HepG2 (cell line): ENCODE results near the gene MYO7A. TPM values are rescaled to one million over a fixed set of nuclear protein-coding genes. Genes with fewer than 3 reads are reported as not detected.

Source experiments
- ATAC-seq: fragments of 200-7000 bp; cut with Tn5 transposase; 3 replicates; pipeline ENCODE4 v1.9.1; 2020; ENCODE audit warnings: mild to moderate bottlenecking, moderate library complexity
- BruUV-seq: library from RNA; stranded (reverse); fragments of 400-500 nt; replicated peaks from 2 replicates; lab custom pipeline; 2021; lab: Mats Ljungman, UMichigan
- CTCF ChIA-PET: fragments of 300-600 bp; formaldehyde crosslinking; extraction: SDS; loops from one replicate; lab custom pipeline; 2021; ENCODE audit warnings: low total read pairs, inconsistent platforms, low intra/inter-chr PET ratio; lab: Yijun Ruan, JAX
- POLR2A ChIA-PET: fragments of 350-600 bp; sonication (Branson Sonifier 250); formaldehyde crosslinking; loops from one replicate; lab custom pipeline; 2020; ENCODE audit warnings: antibody characterized with exemption, inconsistent platforms; lab: Yijun Ruan, JAX
- DNase-seq: peaks from one replicate; pipeline ENCODE4 v3.0.0-alpha.2; 2015; ENCODE audit warnings: low spot score
- FAIRE-seq: peaks from 3 replicates; lab custom pipeline; 2011; peaks lifted over from hg19 to GRCh38; lab: Jason Lieb, UNC
- H2AFZ ChIP-seq: one replicate; pipeline ENCODE4 v1.6.1; 2011; ENCODE audit warnings: low read length, inconsistent platforms
- H3K27ac ChIP-seq: fragments of 300-600 bp; 3 replicates; pipeline ENCODE4 v1.8.0; 2011; ENCODE audit warnings: mixed run types, mild to moderate bottlenecking, mixed read lengths, low read length, inconsistent platforms; ENCODE audit not compliant: insufficient read depth; ENCODE audit errors: extremely low read length
- H3K27me3 ChIP-seq, 2 experiments: fragments of 200-600 bp in 1 of 2; 2 replicates in 1 of 2; 3 replicates in 1 of 2; pipeline versions ENCODE4 v1.6.0 to v1.8.0; 2011; ENCODE audit warnings: low read length in 2 of 2, mild to moderate bottlenecking in 2 of 2, moderate library complexity in 2 of 2, inconsistent platforms in 1 of 2; ENCODE audit not compliant: insufficient read depth in 2 of 2, control insufficient read depth in 1 of 2
- H3K36me3 ChIP-seq, 2 experiments: fragments of 200-600 bp in 1 of 2; replicated peaks in 1 of 2; 2 replicates in 1 of 2; 3 replicates in 1 of 2; pipeline versions ENCODE4 v1.5.1 to v1.8.0; 2011; ENCODE audit warnings: low read length in 2 of 2, inconsistent platforms in 1 of 2; ENCODE audit not compliant: insufficient read depth in 2 of 2, control insufficient read depth in 1 of 2
- H3K4me1 ChIP-seq: 2 replicates; pipeline ENCODE4 v1.5.1; 2012; ENCODE audit warnings: low read length, inconsistent platforms; ENCODE audit not compliant: insufficient read depth
- H3K4me2 ChIP-seq: 2 replicates; pipeline ENCODE4 v1.6.0; 2011; ENCODE audit warnings: low read depth, low read length, inconsistent platforms
- H3K4me3 ChIP-seq, 3 experiments: fragments of 200-600 bp in 1 of 3; sonication (generic), shearing (Covaris generic) in 1 of 3; replicated peaks in 1 of 3; 2 replicates each; pipeline ENCODE4 v1.5.1; 2011 to 2016; ENCODE audit warnings: low read length in 3 of 3, inconsistent platforms in 2 of 3, low read depth in 2 of 3, mild to moderate bottlenecking in 2 of 3, control low read depth in 1 of 3, mixed read lengths in 1 of 3; ENCODE audit not compliant: insufficient read depth in 1 of 3
- H3K79me2 ChIP-seq: one replicate; pipeline ENCODE4 v1.6.1; 2011; ENCODE audit warnings: low read length, inconsistent platforms; ENCODE audit not compliant: insufficient read depth
- H3K9ac ChIP-seq: 2 replicates; pipeline ENCODE4 v1.6.0; 2011; ENCODE audit warnings: mild to moderate bottlenecking, low read depth, low read length, inconsistent platforms; ENCODE audit not compliant: insufficient read depth
- H3K9me3 ChIP-seq: 2 replicates; pipeline ENCODE4 v1.5.1; 2012; ENCODE audit warnings: mild to moderate bottlenecking, low read length
- H4K20me1 ChIP-seq: 2 replicates; pipeline ENCODE4 v1.6.0; 2011; ENCODE audit warnings: inconsistent platforms, mild to moderate bottlenecking, low read length, moderate library complexity; ENCODE audit not compliant: insufficient read depth
- DMTF1 ChIP-seq: sonication (generic); formaldehyde crosslinking; IDR thresholded peaks from 2 replicates; pipeline ENCODE4 v1.4.0; 2020; ENCODE audit warnings: mild to moderate bottlenecking, missing genetic modification reagents
- ETV5 ChIP-seq: IDR thresholded peaks from 2 replicates; pipeline ENCODE4 v1.6.1; 2018; ENCODE audit warnings: missing biosample characterization, missing genetic modification reagents, inconsistent platforms, borderline replicate concordance
- FOSL2 ChIP-seq: sonication (generic); formaldehyde crosslinking; IDR thresholded peaks from 2 replicates; pipeline ENCODE4 v1.4.0; 2020; ENCODE audit warnings: missing genetic modification reagents
- HNRNPL ChIP-seq: fragments of 200-400 bp; formaldehyde crosslinking; IDR thresholded peaks from 2 replicates; pipeline ENCODE4 v1.6.1; 2017; ENCODE audit warnings: mild to moderate bottlenecking, low read depth, low read length
- KLF13 ChIP-seq: sonication (generic); formaldehyde crosslinking; IDR thresholded peaks from 2 replicates; pipeline ENCODE4 v1.4.0; 2020; ENCODE audit warnings: mild to moderate bottlenecking, missing genetic modification reagents
- MBNL3 ChIP-seq: fragments of 250-450 bp; sonication (Bioruptor Pico); conservative IDR thresholded peaks from 2 replicates; pipeline ENCODE4 v1.8.0; 2022; ENCODE audit warnings: mild to moderate bottlenecking, inconsistent platforms
- NFYC ChIP-seq: IDR thresholded peaks from 2 replicates; pipeline ENCODE4 v1.6.1; 2016; ENCODE audit warnings: missing genetic modification reagents, missing compliant biosample characterization
- PHF21A ChIP-seq: sonication (generic); formaldehyde crosslinking; IDR thresholded peaks from 2 replicates; pipeline ENCODE4 v1.5.0; 2020; ENCODE audit warnings: mild to moderate bottlenecking, missing genetic modification reagents
- PITX1 ChIP-seq: sonication (generic); formaldehyde crosslinking; IDR thresholded peaks from 2 replicates; pipeline ENCODE4 v1.5.1; 2020; ENCODE audit warnings: mild to moderate bottlenecking, missing genetic modification reagents
- SNRNP70 ChIP-seq: fragments of 200-400 bp; formaldehyde crosslinking; IDR thresholded peaks from 2 replicates; pipeline ENCODE4 v1.6.1; 2017; ENCODE audit warnings: mild to moderate bottlenecking, low read depth, low read length, moderate library complexity
- SP4 ChIP-seq: sonication (generic); formaldehyde crosslinking; IDR thresholded peaks from 2 replicates; pipeline ENCODE4 v1.8.1; 2023; ENCODE audit warnings: mild to moderate bottlenecking, missing genetic modification reagents
- TAF1 ChIP-seq: sonication (generic); formaldehyde crosslinking; IDR thresholded peaks from 2 replicates; pipeline ENCODE4 v1.4.0; 2020; ENCODE audit warnings: missing genetic modification reagents
- TARDBP ChIP-seq: sonication (generic); formaldehyde crosslinking; IDR thresholded peaks from 2 replicates; pipeline ENCODE4 v1.8.0; 2022; ENCODE audit warnings: mild to moderate bottlenecking, missing genetic modification reagents
- ZNF17 ChIP-seq: sonication (generic); formaldehyde crosslinking; IDR thresholded peaks from 2 replicates; pipeline ENCODE4 v1.5.0; 2020; ENCODE audit warnings: mild to moderate bottlenecking, missing genetic modification reagents
- ZNF207 ChIP-seq: fragments of 450-650 bp; IDR thresholded peaks from 2 replicates; pipeline ENCODE4 v1.6.1; 2016; ENCODE audit warnings: antibody characterized with exemption, borderline replicate concordance
- ZNF296 ChIP-seq: sonication (generic); formaldehyde crosslinking; conservative IDR thresholded peaks from 2 replicates; pipeline ENCODE4 v1.5.0; 2020; ENCODE audit warnings: mild to moderate bottlenecking, missing genetic modification reagents
- ZNF552 ChIP-seq: sonication (generic); formaldehyde crosslinking; IDR thresholded peaks from 2 replicates; pipeline ENCODE4 v1.9.0; 2022; ENCODE audit warnings: missing genetic modification reagents, mild to moderate bottlenecking, borderline replicate concordance
- ZNF746 ChIP-seq: sonication (generic); formaldehyde crosslinking; IDR thresholded peaks from 2 replicates; pipeline ENCODE4 v1.8.0; 2022; ENCODE audit warnings: mild to moderate bottlenecking, missing genetic modification reagents
- WGBS: methylation state at CpG from one replicate; pipeline ENCODE4 v1.1.6; 2017; ENCODE audit warnings: low lambda C conversion rate; 5-methylcytosine and 5-hydroxymethylcytosine counted together
- in situ Hi-C: cut with HindIII; loops from 2 replicates; pipeline ENCODE4 v1.10.0; 2017; ENCODE audit warnings: low pct_unique_long_range_greater_than_20kb; ENCODE audit not compliant: extremely low pct_ligation_motif_present
- intact Hi-C: fragments of 100-400 bp; cut with micrococcal nuclease; formaldehyde crosslinking; loops from one replicate; pipeline ENCODE4 v1.10.0; 2022; ENCODE audit not compliant: unreplicated experiment
- polyA plus RNA-seq, 8 experiments: library from polyadenylated mRNA; depleted of rRNA in 3 of 8; stranded (reverse) in 7 of 8; unstranded in 1 of 8; fragments of >200 nt; fragmentation: Illumina TruSeq in 4 of 8; extraction: Trizol in 4 of 8; gene quantifications; 2 replicates each; pipeline versions ENCODE4 v1.2.1 to v1.2.3, GENCODE V29; 2011 to 2016; ENCODE audit warnings: low read depth in 4 of 8, missing spikeins in 1 of 8, mixed read lengths in 1 of 8; ENCODE audit not compliant: insufficient read depth in 1 of 8
- total RNA-seq, 5 experiments: library from RNA; depleted of rRNA; stranded (reverse); fragments of >200 nt; fragmentation: Illumina TruSeq; extraction: Trizol; gene quantifications; 2 replicates each; pipeline ENCODE4 v1.2.3, GENCODE V29; 2016; ENCODE audit warnings: low read depth in 1 of 5
- TF ChIP-seq, protein P1 (sequence below): sonication (generic); formaldehyde crosslinking; IDR thresholded peaks from 2 replicates; pipeline ENCODE4 v1.4.0; 2020; ENCODE audit warnings: missing genetic modification reagents, mild to moderate bottlenecking, borderline replicate concordance
- TF ChIP-seq, protein P2 (sequence below): sonication (generic); formaldehyde crosslinking; IDR thresholded peaks from 2 replicates; pipeline ENCODE4 v1.5.0; 2020; ENCODE audit warnings: mild to moderate bottlenecking, missing genetic modification reagents, borderline replicate concordance

Gene MYO7A
- total and polyA plus RNA-seq, 2 of the 13 experiments (the other 11 are each of a cell fraction or from before 2014, with no cell fraction given) = 7.5 to 10.0 TPM

DNA sequence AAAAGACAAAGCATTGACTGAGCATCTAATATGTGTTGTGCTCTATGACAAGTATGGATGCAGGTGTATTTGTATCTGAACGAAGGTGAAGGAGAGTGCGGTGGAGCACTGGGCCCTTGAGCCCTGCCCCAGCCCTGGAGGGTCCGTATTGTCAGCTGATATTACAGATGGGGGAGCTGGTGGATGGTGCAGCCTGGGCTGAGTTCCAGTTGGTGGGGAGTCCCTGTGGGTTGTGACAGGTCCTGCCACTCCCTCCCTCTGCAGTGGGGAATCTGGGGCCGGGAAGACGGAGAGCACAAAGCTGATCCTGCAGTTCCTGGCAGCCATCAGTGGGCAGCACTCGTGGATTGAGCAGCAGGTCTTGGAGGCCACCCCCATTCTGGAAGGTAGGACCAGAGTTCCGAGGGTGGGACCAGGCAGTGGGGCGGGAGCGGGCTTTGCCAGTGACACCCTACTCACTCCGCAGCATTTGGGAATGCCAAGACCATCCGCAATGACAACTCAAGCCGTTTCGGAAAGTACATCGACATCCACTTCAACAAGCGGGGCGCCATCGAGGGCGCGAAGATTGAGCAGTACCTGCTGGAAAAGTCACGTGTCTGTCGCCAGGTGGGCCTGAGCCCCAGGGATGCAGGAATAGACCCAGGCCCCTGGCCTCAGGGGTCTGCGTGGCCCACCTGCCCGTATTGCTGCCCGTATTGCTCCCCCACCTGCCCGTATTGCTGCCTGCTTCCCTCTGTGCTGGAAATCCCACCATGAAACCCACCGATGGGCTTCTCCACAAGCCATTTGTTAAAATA is 28.6 kb downstream of the MYO7A start:
- no peaks in the 10 kb centered on the region for H4K20me1 ChIP-seq
- no peak overlapping the region for H3K27ac ChIP-seq
- BruUV-seq = no TSS peak
- H3K4me1 ChIP-seq = peaks cover 20% of the 10 kb centered on the region
- H3K9me3 ChIP-seq = no peaks in the 10 kb centered on the region
- no peaks in the 10 kb centered on the region for H3K36me3 ChIP-seq
- no peak overlapping the region for H3K4me3 ChIP-seq
- no peak overlapping the region for H3K9ac ChIP-seq
- H2AFZ ChIP-seq = no peak overlapping the region
- TF ChIP-seq ZNF296 (no peak), HNRNPL (no peak), TAF1 (CRISPR knock-in tag) (no peak), ZNF17 (CRISPR knock-in tag) (no peak), MBNL3 (CRISPR knock-in tag) (no peak), FOSL2 (CRISPR knock-in tag) (no peak), KLF13 (no peak), ZNF552 (no peak), TARDBP (CRISPR knock-in tag) (no peak), SP4 (CRISPR knock-in tag) (no peak), DMTF1 (no peak), ZNF207 (no peak), PITX1 (CRISPR knock-in tag) (no peak), ETV5 (no peak), NFYC (CRISPR knock-in tag) (no peak), SNRNP70 (no peak), PHF21A (CRISPR knock-in tag) (no peak), ZNF746 (CRISPR knock-in tag) (no peak)
- TF ChIP-seq, protein P1, sequence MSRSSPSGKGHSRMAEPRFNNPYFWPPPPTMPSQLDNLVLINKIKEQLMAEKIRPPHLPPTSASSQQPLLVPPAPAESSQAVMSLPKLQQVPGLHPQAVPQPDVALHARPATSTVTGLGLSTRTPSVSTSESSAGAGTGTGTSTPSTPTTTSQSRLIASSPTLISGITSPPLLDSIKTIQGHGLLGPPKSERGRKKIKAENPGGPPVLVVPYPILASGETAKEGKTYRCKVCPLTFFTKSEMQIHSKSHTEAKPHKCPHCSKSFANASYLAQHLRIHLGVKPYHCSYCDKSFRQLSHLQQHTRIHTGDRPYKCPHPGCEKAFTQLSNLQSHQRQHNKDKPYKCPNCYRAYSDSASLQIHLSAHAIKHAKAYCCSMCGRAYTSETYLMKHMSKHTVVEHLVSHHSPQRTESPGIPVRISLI (CRISPR knock-in tag) = no peak
- TF ChIP-seq, protein P2, sequence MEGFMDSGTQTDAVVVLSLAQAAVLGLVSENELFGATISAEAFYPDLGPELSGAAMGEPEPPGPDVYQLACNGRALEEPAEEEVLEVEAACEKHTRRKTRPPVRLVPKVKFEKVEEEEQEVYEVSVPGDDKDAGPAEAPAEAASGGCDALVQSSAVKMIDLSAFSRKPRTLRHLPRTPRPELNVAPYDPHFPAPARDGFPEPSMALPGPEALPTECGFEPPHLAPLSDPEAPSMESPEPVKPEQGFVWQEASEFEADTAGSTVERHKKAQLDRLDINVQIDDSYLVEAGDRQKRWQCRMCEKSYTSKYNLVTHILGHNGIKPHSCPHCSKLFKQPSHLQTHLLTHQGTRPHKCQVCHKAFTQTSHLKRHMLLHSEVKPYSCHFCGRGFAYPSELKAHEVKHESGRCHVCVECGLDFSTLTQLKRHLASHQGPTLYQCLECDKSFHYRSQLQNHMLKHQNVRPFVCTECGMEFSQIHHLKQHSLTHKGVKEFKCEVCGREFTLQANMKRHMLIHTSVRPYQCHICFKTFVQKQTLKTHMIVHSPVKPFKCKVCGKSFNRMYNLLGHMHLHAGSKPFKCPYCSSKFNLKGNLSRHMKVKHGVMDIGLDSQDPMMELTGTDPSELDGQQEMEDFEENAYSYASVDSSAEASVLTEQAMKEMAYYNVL (CRISPR knock-in tag) = no peak
- ATAC-seq = no peak
- in situ Hi-C loops = no loop called here
- intact Hi-C loops = no loop called here
- POLR2A ChIA-PET = no interaction called here
- no peaks in the 10 kb centered on the region for H3K27me3 ChIP-seq
- 96% methylated on average over 22 of the region's 26 CpGs for WGBS
- no peak overlapping the region for H3K4me2 ChIP-seq
- no peaks in the 10 kb centered on the region for H3K79me2 ChIP-seq
- DNase-seq = no peak
- FAIRE-seq = no peak
- CTCF ChIA-PET = no interaction called here
